Vagina (tissue), 2 donors: ENCODE measurements around the gene HS6ST3.

Experiments used
- POLR2A ChIP-seq, 2 donors: fragments of 450-650 bp; IDR thresholded peaks; one replicate each; pipeline ENCODE4 v1.6.1; 2017; ENCODE audit warnings: antibody characterized with exemption in 2 of 2, mild to moderate bottlenecking in 2 of 2, moderate library complexity in 2 of 2
- POLR2AphosphoS5 ChIP-seq, 2 donors: sonication (generic); formaldehyde crosslinking; IDR thresholded peaks; one replicate each; pipeline ENCODE4 v1.9.0; 2017; ENCODE audit warnings: antibody characterized with exemption in 2 of 2, mild to moderate bottlenecking in 2 of 2, low read depth in 1 of 2; ENCODE audit not compliant: insufficient read depth in 1 of 2
- TF ChIP-seq, protein P1 (sequence below), 3 experiments: fragments of 450-650 bp in 2 of 3; fragments of 200-600 bp in 1 of 3; sonication (generic) in 1 of 3; IDR thresholded peaks; one replicate each; pipeline ENCODE4 v1.5.1; 2017 to 2019; ENCODE audit warnings: antibody characterized with exemption in 3 of 3, mild to moderate bottlenecking in 2 of 3, moderate library complexity in 2 of 3

DNA sequence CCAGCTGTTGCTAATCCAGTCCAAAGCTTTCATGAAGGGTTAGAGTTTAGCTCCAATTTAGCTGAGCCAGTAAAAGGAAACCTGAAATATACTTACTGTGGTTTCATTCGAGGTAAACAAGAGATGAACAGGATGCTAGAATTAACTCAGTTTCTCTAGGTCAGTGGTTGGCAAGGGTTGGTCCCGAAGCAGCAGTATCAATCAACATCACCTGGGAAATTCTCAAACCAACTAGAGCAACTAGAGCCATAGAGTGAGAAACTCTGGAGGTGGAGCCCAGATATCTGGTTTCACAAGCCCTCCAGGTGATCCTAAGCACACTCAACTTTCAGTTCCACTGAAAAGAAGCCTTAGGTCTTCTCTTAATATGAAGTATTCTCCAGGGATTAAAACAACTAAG lies 527.6 kb downstream of the HS6ST3 start:
- TF ChIP-seq POLR2A (IDR thresholded peaks at IDR 0.05) = no peak
- TF ChIP-seq, protein P1, sequence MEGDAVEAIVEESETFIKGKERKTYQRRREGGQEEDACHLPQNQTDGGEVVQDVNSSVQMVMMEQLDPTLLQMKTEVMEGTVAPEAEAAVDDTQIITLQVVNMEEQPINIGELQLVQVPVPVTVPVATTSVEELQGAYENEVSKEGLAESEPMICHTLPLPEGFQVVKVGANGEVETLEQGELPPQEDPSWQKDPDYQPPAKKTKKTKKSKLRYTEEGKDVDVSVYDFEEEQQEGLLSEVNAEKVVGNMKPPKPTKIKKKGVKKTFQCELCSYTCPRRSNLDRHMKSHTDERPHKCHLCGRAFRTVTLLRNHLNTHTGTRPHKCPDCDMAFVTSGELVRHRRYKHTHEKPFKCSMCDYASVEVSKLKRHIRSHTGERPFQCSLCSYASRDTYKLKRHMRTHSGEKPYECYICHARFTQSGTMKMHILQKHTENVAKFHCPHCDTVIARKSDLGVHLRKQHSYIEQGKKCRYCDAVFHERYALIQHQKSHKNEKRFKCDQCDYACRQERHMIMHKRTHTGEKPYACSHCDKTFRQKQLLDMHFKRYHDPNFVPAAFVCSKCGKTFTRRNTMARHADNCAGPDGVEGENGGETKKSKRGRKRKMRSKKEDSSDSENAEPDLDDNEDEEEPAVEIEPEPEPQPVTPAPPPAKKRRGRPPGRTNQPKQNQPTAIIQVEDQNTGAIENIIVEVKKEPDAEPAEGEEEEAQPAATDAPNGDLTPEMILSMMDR (IDR thresholded peaks at IDR 0.05) = no peak
- TF ChIP-seq POLR2AphosphoS5 (IDR thresholded peaks at IDR 0.05; ENCODE audit: insufficient read depth in 1 of 2, low read depth in 1 of 2) = no peak
